ENCODE measurements around the gene HOXA9. TPM values are rescaled to one million over a fixed set of nuclear protein-coding genes. Genes with fewer than 3 reads are reported as not detected.

The HOXA9 gene
- total and polyA plus RNA-seq, 2 of the 8 experiments (the other 6 are each of a cell fraction or from before 2014, with no cell fraction given) = not detected

GRCh38 chr7:27202018-27202861 is 36.9 kb upstream of the HOXA9 start (continued):
- TF ChIP-seq JUND (IDR thresholded peaks at IDR 0.05; ENCODE audit: low read length) (no peak), BCL11A (IDR thresholded peaks at IDR 0.05; ENCODE audit: low read depth in 2 of 2, low read length in 2 of 2) (no peak), MAX (IDR thresholded peaks at IDR 0.05) (no peak), RNF2 (IDR thresholded peaks at IDR 0.05; ENCODE audit: borderline replicate concordance, low read depth, low read length, missing control alignments, poor library complexity, severe bottlenecking) (peak; percentile 99), SP1 (IDR thresholded peaks at IDR 0.05; ENCODE audit: low read depth, low read length) (no peak), RXRA (IDR thresholded peaks at IDR 0.05; ENCODE audit: insufficient read depth, low read depth, low read length) (no peak), SP4 (IDR thresholded peaks at IDR 0.05; ENCODE audit: low read length) (no peak), ATF2 (IDR thresholded peaks at IDR 0.05; ENCODE audit: low read length) (no peak), USF2 (IDR thresholded peaks at IDR 0.05; ENCODE audit: low read length) (no peak), RFX5 (IDR thresholded peaks at IDR 0.05; ENCODE audit: borderline replicate concordance, low read depth, low read length) (no peak), PHF8 (conservative IDR thresholded peaks at IDR 0.05; ENCODE audit: low read depth, low read length) (no peak), BRCA1 (IDR thresholded peaks at IDR 0.05; ENCODE audit: low read depth, low read length) (no peak), KDM4A (IDR thresholded peaks at IDR 0.05; ENCODE audit: low read depth, low read length, severe bottlenecking) (no peak), CBX8 (IDR thresholded peaks at IDR 0.05; ENCODE audit: borderline replicate concordance, low read depth, low read length) (peak; percentile 99; the same call in 1 of the 2 replicates), CTCF (IDR thresholded peaks at IDR 0.05; ENCODE audit: control extremely low read depth in 1 of 3, insufficient read depth in 1 of 3, low read depth in 1 of 3, low read length in 3 of 3) (no peak), EP300 (IDR thresholded peaks at IDR 0.05; ENCODE audit: borderline replicate concordance in 1 of 2, low read depth in 2 of 2, low read length in 2 of 2) (no peak), YY1 (IDR thresholded peaks at IDR 0.05; ENCODE audit: low read depth, low read length) (peak; percentile 15; the same call in 1 of the 2 replicates)

Data from H1 (cell line).